Pancreas (tissue), 10 donors: ENCODE measurements around the gene MOB1B. TPM values are rescaled to one million over a fixed set of nuclear protein-coding genes. Genes with fewer than 3 reads are reported as not detected.
"Not testable (repeated sequence)": the region's sequence is repeated elsewhere in the genome, so short reads cannot be mapped to it uniquely, and the experiment has no call there.

Experiments
- ATAC-seq, 4 donors: fragments of 200-7000 bp; cut with Tn5 transposase; one replicate each; pipeline versions ENCODE4 v1.8.0 to v1.9.1; 2020; ENCODE audit warnings: mild to moderate bottlenecking in 4 of 4, moderate library complexity in 4 of 4
- DNase-seq, 6 donors: peaks; one replicate each; pipeline ENCODE4 v3.0.0-alpha.2; 2020
- FAIRE-seq: peaks from 2 replicates; lab custom pipeline; 2012; peaks lifted over from hg19 to GRCh38; lab: Jason Lieb, UNC
- H3K27ac ChIP-seq, 4 donors: fragments of 200-600 bp; sonication (generic); 1 replicate in 3 of 4; 2 replicates in 1 of 4; pipeline versions ENCODE4 v1.5.0 to v1.8.0; 2020
- H3K27me3 ChIP-seq, 4 donors: fragments of 200-600 bp; one replicate each; pipeline ENCODE4 v1.8.0; 2021
- H3K36me3 ChIP-seq, 3 donors: fragments of 200-600 bp; sonication (generic) in 1 of 3; one replicate each; pipeline versions ENCODE4 v1.5.0 to v1.8.0; 2020 to 2021
- H3K4me1 ChIP-seq, 3 donors: fragments of 200-600 bp; one replicate each; pipeline ENCODE4 v1.8.0; 2021
- H3K4me3 ChIP-seq, 4 donors: fragments of 200-600 bp; sonication (generic) in 2 of 4; one replicate each; pipeline versions ENCODE4 v1.5.0 to v1.8.0; 2020 to 2021
- H3K9me3 ChIP-seq, 4 donors: fragments of 200-600 bp; one replicate each; pipeline ENCODE4 v1.8.0; 2021
- WGBS, 2 donors: extraction: QIAGEN DNeasy Blood & Tissue Kit; methylation state at CpG; one replicate each; pipeline ENCODE4 v1.1.7; 2013; 5-methylcytosine and 5-hydroxymethylcytosine counted together
- intact Hi-C, 3 donors: fragments of 100-400 bp; cut with DNase I; formaldehyde crosslinking; loops; one replicate each; pipeline versions ENCODE4 v1.11.1 to v1.14.2; 2022
- polyA plus RNA-seq, 2 donors: library from polyadenylated mRNA; stranded (reverse); fragments of 200-250 nt; gene quantifications; one replicate each; pipeline ENCODE4 v1.2.3, GENCODE V29; 2013
- total RNA-seq, 6 donors: library from RNA; stranded (reverse); fragmentation: NEBNext Ultra II Directional in 4 of 6; extraction: Animal tissue kit (Norgen Biotek cat#: 25700) in 4 of 6; gene quantifications; one replicate each; pipeline versions ENCODE4 v1.2.1 to v1.2.4, GENCODE V29; 2021 to 2023
- TF ChIP-seq, protein P1 (sequence below), 4 donors: fragments of 200-600 bp; sonication (generic) in 3 of 4; IDR thresholded peaks; one replicate each; pipeline versions ENCODE4 v1.5.0 to v1.8.0; 2021; ENCODE audit warnings: antibody characterized with exemption in 4 of 4
- donor health status: healthy with polysubstance abuse.
- donor health status: DM: no; HTN: no; CAD: no; lungs with moderate emphysema.
- donor health status: DM: no; HTN: no; CAD: no.
- donor health status: control.
- donor health status: control.
- donor health status: Bipolar disorder and iron deficiency.
- donor health status: DM: yes; HTN: yes; CAD: no.
- donor health status: DM: no; HTN: no; CAD: no.
- donor health status: DM: no; HTN: no; CAD: no.
- donor health status: DM: yes; HTN: yes; CAD: no.

The MOB1B gene
- total and polyA plus RNA-seq, 8 donors = 3.6 to 15.6 (median 9.4) TPM

DNA sequence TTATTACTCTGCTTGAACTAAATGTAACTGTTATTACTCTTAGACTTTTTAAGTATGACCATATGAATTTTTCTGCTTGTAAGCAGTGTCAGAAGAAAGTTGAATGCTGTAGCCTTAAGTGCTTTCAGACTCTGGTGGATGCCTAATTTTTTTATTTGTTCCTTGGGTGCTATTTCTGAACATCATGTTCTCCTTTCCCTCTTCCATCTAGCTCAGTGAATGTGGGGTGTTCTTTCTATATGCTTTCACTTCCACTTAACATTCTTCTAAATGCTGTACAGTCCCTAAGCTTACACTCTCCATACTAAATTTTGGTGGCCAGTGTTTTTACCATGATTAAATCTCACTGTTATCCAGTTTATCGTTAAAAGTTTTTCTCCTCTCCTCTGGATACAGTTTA, 94.9 kb downstream of the MOB1B start:
- Histone ChIP-seq H3K36me3 (no peaks in the 10 kb centered on the region), H3K9me3 (no peaks in the 10 kb centered on the region), H3K4me1 (peaks cover 0 to 5% (median 0%) of the 10 kb centered on the region in 3 donors), H3K4me3 (no peak overlapping the region), H3K27ac (no peak overlapping the region), H3K27me3 (no peaks in the 10 kb centered on the region)
- 65 to 70% methylated on average over 1 of the region's 1 CpG for WGBS, 2 donors
- TF ChIP-seq, protein P1, sequence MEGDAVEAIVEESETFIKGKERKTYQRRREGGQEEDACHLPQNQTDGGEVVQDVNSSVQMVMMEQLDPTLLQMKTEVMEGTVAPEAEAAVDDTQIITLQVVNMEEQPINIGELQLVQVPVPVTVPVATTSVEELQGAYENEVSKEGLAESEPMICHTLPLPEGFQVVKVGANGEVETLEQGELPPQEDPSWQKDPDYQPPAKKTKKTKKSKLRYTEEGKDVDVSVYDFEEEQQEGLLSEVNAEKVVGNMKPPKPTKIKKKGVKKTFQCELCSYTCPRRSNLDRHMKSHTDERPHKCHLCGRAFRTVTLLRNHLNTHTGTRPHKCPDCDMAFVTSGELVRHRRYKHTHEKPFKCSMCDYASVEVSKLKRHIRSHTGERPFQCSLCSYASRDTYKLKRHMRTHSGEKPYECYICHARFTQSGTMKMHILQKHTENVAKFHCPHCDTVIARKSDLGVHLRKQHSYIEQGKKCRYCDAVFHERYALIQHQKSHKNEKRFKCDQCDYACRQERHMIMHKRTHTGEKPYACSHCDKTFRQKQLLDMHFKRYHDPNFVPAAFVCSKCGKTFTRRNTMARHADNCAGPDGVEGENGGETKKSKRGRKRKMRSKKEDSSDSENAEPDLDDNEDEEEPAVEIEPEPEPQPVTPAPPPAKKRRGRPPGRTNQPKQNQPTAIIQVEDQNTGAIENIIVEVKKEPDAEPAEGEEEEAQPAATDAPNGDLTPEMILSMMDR (IDR thresholded peaks at IDR 0.05) = no peak
- ATAC-seq (no peak), FAIRE-seq (no peak), DNase-seq (no peak)
- intact Hi-C loops = no loop called here

DNA sequence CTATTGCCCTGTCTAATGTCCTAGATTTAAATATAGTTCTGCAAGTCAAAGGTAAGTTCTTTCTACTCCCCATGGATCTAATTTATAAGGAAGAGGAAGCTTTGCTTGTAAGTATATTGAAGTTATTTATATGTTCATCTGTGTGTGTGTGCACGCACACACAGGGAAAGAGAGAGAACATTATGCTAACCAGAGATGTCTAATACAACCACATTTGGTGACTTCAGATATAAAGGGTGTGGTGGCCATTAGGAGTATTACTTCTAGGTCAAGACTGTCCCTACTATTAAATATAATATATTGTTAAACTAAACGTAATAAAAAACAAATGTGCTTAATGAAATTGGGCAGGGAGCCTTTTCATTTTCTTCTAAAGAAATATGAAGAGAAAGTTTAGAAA, 95.4 kb downstream of the MOB1B start:
- intact Hi-C loops = no loop called here
- Histone ChIP-seq H3K27me3 (no peaks in the 10 kb centered on the region), H3K4me3 (no peak overlapping the region), H3K9me3 (no peaks in the 10 kb centered on the region), H3K36me3 (no peaks in the 10 kb centered on the region), H3K4me1 (peaks cover 0 to 5% (median 0%) of the 10 kb centered on the region in 3 donors), H3K27ac (no peak overlapping the region)
- WGBS, 2 donors = 51 to 63% methylated on average over 2 of the region's 2 CpGs
- ATAC-seq = no peak
- FAIRE-seq = no peak
- no peak for DNase-seq
- TF ChIP-seq, protein P1 (IDR thresholded peaks at IDR 0.05) = no peak

DNA sequence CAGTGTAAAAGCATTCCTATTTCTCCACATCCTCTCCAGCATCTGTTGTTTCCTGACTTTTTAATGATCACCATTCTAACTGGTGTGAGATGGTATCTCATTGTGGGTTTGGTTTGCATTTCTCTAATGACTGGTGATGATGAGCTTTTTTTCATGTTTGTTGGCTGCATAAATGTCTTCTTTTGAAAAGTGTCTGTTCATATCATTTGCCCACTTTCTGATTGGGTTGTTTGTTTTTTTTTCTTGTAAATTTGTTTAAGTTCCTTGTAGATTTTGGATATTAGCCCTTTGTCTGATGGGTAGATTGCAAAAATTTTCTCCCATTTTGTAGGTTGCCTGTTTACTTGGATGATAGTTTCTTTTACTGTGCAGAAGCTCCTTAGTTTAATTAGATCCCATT, 97.5 kb downstream of the MOB1B start:
- not testable (repeated sequence) for DNase-seq, FAIRE-seq, ATAC-seq

DNA sequence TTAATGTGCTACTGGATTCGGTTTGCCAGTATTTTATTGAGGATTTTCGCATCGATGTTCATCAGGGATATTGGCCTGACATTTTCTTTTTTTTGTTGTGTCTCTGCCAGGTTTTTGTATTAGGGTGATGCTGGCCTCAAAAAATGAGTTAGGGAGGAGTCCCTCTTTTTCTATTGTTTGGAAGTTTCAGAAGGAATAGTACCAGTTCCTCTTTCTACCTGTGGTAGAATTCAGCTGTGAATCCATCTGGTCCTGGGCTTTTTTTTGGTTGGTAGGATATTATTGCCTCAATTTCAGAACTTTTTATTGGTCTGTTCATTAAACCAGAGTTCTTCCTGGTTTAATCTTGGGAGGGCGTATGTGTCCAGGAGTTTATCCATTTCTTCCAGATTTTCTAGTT, 99.2 kb downstream of the MOB1B start:
- not testable (repeated sequence) for H3K27ac ChIP-seq, H3K4me1 ChIP-seq, H3K4me3 ChIP-seq, ATAC-seq, DNase-seq, H3K9me3 ChIP-seq, H3K27me3 ChIP-seq, H3K36me3 ChIP-seq, FAIRE-seq
- intact Hi-C loops = loop anchor here in 1 of 3 donors (10.0 kb wide), 1 partner anchor 357 kb away; no protein-coding TSS in a partner anchor
- 96 to 99% methylated on average over 4 of the region's 4 CpGs for WGBS, 2 donors

More for the DNA sequence above, 97.5 kb downstream of the MOB1B start:
- not testable (repeated sequence) for H3K27ac ChIP-seq, H3K9me3 ChIP-seq, H3K36me3 ChIP-seq, H3K4me1 ChIP-seq, H3K4me3 ChIP-seq, H3K27me3 ChIP-seq
- intact Hi-C loops = loop anchor here in 1 of 3 donors (10.0 kb wide), 1 partner anchor 355 kb away; no protein-coding TSS in a partner anchor

DNA sequence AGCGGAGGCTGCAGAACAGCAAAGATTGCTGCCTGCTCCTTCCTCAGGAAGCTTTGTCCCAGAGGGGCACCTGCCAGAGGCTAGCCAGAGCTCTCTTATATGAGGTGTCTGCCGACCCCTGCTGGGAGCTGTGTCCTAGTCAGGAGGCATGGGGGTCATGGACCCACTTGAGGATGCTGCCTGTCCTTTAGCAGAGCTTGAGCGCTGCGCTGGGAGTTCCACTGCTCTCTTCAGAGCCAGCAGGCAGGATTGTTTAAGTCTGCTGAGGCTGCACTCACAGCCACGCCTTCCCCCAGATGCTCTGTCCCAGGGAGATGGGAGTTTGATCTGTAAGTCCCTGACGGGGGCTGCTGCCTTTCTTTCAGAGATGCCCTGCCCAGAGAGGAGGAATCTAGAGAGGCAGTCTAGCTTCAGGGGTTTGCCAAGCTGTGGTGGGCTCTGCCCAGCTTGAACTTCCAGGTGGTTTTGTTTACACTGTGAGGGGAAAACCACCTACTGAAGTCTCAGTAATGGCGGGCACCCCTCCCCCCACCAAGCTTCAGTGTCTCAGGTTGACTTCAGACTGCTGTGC, 102.2 kb downstream of the MOB1B start:
- H3K27ac ChIP-seq = no peak overlapping the region
- DNase-seq = no peak
- TF ChIP-seq, protein P1 (IDR thresholded peaks at IDR 0.05) = no peak
- no peaks in the 10 kb centered on the region for H3K36me3 ChIP-seq
- H3K9me3 ChIP-seq = no peaks in the 10 kb centered on the region
- H3K4me3 ChIP-seq = no peak overlapping the region
- intact Hi-C loops = loop anchor here in 1 of 3 donors (10.0 kb wide), 1 partner anchor 360 kb away; no protein-coding TSS in a partner anchor
- 80 to 84% methylated on average over 6 to 7 of the region's 7 CpGs for WGBS, 2 donors
- H3K4me1 ChIP-seq = no peaks in the 10 kb centered on the region
- no peak for ATAC-seq
- FAIRE-seq = no peak
- H3K27me3 ChIP-seq = no peaks in the 10 kb centered on the region

DNA sequence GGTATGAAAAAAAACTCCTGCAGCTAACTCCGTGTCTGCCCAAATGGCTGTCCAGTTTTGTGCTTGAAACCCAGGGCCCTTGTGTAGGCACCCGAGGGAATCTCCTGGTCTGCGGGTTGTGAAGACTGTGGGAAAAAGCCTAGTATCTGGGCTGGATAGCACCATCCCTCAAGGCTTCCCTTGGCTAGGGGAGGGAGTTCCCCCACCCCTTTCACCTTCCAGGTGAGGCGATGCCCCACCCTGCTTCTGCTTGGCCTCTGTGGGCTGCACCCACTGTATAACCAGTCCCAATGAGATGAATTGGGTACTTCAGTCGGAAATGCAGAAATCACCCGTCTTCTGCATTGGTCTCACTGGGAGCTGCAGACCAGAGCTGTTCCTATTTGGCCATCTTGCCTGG, 102.9 kb downstream of the MOB1B start:
- intact Hi-C loops = loop anchor here in 1 of 3 donors (10.0 kb wide), 1 partner anchor 360 kb away; no protein-coding TSS in a partner anchor
- H3K9me3 ChIP-seq, H3K27ac ChIP-seq, H3K4me3 ChIP-seq, H3K4me1 ChIP-seq, H3K27me3 ChIP-seq, DNase-seq, ATAC-seq, FAIRE-seq, H3K36me3 ChIP-seq: not testable (repeated sequence)
- 93 to 96% methylated on average over 6 of the region's 6 CpGs for WGBS, 2 donors
